Esophagus muscularis mucosa (tissue), 3 donors: ENCODE results near the gene ZFAND2B.

Source experiments
- POLR2A ChIP-seq: fragments of 450-650 bp; IDR thresholded peaks from one replicate; pipeline ENCODE4 v1.6.1; 2017; ENCODE audit warnings: antibody characterized with exemption, moderate library complexity, mild to moderate bottlenecking, low read depth
- POLR2AphosphoS5 ChIP-seq, 2 donors: sonication (generic); formaldehyde crosslinking; IDR thresholded peaks; one replicate each; pipeline ENCODE4 v1.6.1; 2017; ENCODE audit warnings: antibody characterized with exemption in 2 of 2
- TF ChIP-seq, protein P1 (sequence below), 3 experiments: fragments of 200-600 bp in 2 of 3; fragments of 450-650 bp in 1 of 3; sonication (generic) in 2 of 3; IDR thresholded peaks; one replicate each; pipeline ENCODE4 v1.5.1; 2017 to 2019; ENCODE audit warnings: antibody characterized with exemption in 3 of 3, mild to moderate bottlenecking in 2 of 3, moderate library complexity in 1 of 3

DNA sequence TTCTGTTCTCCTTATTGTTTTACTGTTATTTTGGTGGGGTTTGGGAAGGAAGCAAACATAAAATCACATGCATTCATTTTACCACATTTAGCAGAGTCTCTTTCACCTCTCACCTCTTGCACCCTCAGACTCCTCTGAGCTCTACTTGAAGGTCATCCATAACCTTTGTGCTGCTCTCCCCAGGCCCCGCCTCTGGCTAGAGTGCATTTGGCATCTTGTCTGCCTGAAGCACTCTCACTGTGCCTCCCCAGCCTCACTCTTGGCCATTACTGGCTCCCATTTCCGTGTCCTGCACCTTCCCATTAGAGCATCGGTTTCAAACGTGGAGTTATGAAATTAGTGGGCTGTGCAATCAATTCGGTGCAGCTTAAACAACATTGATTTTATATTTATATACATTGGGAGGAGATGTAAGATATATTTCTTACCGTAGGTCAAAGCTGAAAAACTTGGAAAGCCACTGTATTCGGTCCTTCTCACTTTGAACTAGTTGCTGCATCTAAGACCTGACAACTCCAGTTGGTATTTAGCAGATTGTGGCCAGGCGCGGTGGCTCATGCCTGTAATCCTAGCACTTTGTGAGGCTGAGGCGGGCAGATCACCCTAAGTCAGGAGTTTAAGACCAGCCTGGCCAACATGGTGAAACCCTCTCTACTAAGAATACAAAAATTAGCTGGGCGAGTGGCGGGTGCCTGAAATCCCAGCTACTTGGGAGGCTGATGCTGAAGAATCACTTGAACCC is 6.9 kb upstream of the ZFAND2B start:
- TF ChIP-seq, protein P1, sequence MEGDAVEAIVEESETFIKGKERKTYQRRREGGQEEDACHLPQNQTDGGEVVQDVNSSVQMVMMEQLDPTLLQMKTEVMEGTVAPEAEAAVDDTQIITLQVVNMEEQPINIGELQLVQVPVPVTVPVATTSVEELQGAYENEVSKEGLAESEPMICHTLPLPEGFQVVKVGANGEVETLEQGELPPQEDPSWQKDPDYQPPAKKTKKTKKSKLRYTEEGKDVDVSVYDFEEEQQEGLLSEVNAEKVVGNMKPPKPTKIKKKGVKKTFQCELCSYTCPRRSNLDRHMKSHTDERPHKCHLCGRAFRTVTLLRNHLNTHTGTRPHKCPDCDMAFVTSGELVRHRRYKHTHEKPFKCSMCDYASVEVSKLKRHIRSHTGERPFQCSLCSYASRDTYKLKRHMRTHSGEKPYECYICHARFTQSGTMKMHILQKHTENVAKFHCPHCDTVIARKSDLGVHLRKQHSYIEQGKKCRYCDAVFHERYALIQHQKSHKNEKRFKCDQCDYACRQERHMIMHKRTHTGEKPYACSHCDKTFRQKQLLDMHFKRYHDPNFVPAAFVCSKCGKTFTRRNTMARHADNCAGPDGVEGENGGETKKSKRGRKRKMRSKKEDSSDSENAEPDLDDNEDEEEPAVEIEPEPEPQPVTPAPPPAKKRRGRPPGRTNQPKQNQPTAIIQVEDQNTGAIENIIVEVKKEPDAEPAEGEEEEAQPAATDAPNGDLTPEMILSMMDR (IDR thresholded peaks at IDR 0.05), result no peak
- TF ChIP-seq POLR2A, result no peak
- TF ChIP-seq POLR2AphosphoS5 (IDR thresholded peaks at IDR 0.05), result no peak
